ENCODE data around the gene KCNQ5. TPM values are rescaled to one million over a fixed set of nuclear protein-coding genes. Genes with fewer than 3 reads are reported as not detected.

KCNQ5 gene
- total RNA-seq, 2 experiments from 2014 or later = 2.6 to 3.9 TPM

GRCh38 chr6:72622094-72622940 is 453 bp downstream of the KCNQ5 start:
- peak overlapping the region; percentile 82 for H3K4me3 Mint-ChIP-seq
- no peaks in the 10 kb centered on the region for H3K9me3 Mint-ChIP-seq
- no peaks in the 10 kb centered on the region for H3K36me3 Mint-ChIP-seq (ENCODE audit: low read depth)
- peaks cover 33% of the 10 kb centered on the region for H3K27me3 Mint-ChIP-seq
- CTCF ChIA-PET = interaction anchor here (0.6 to 3.4 kb wide), 5 partner anchors 11 to 667 kb away, joined by 3 to 10 read pairs (median 4); no protein-coding TSS in a partner anchor
- H3K4me1 Mint-ChIP-seq = peaks cover 45% of the 10 kb centered on the region
- POLR2A ChIA-PET = no interaction called here
- peak; percentile 39 for DNase-seq
- H3K27ac Mint-ChIP-seq = peak overlapping the region; percentile 86

- Mint-ChIP-seq H3K36me3 (ENCODE audit: low read depth) (no peaks in the 10 kb centered on the region), H3K4me3 (peak overlapping the region; percentile 82), H3K27me3 (peaks cover 30% of the 10 kb centered on the region), H3K9me3 (no peaks in the 10 kb centered on the region), H3K27ac (no peak overlapping the region), H3K4me1 (peaks cover 45% of the 10 kb centered on the region)
- ChIA-PET POLR2A (no interaction called here), CTCF (interaction anchor here (0.5 kb wide), 1 partner anchor 1323 kb away, joined by 3 read pairs; no protein-coding TSS in a partner anchor)
- no peak for DNase-seq
Measured at GRCh38 chr6:72623808-72624207, 1.9 kb downstream of the KCNQ5 start.

- ChIA-PET CTCF (interaction anchor here (0.6 kb wide), 1 partner anchor 952 kb away, joined by 3 read pairs; no protein-coding TSS in a partner anchor), POLR2A (no interaction called here)
- no peak for DNase-seq
- H3K36me3 Mint-ChIP-seq (ENCODE audit: low read depth) = no peaks in the 10 kb centered on the region
- H3K4me1 Mint-ChIP-seq = peaks cover 41% of the 10 kb centered on the region
- no peaks in the 10 kb centered on the region for H3K9me3 Mint-ChIP-seq
- H3K27ac Mint-ChIP-seq = no peak overlapping the region
- H3K4me3 Mint-ChIP-seq = no peak overlapping the region
- H3K27me3 Mint-ChIP-seq = peaks cover 31% of the 10 kb centered on the region
Measured at GRCh38 chr6:72624557-72625160, 2.8 kb downstream of the KCNQ5 start.

GRCh38 chr6:72626126-72626525 is 4.3 kb downstream of the KCNQ5 start:
- H3K9me3 Mint-ChIP-seq = no peaks in the 10 kb centered on the region

GRCh38 chr6:72627539-72627938 is 5.7 kb downstream of the KCNQ5 start:
- Mint-ChIP-seq H3K27me3 (peaks cover 15% of the 10 kb centered on the region), H3K4me1 (peaks cover 25% of the 10 kb centered on the region), H3K27ac (no peak overlapping the region), H3K36me3 (ENCODE audit: low read depth) (no peaks in the 10 kb centered on the region), H3K4me3 (no peak overlapping the region), H3K9me3 (no peaks in the 10 kb centered on the region)
- ChIA-PET CTCF (interaction anchor here (1.4 to 1.9 kb wide), 2 partner anchors 11 to 503 kb away, joined by 4 to 6 read pairs; no protein-coding TSS in a partner anchor), POLR2A (no interaction called here)
- DNase-seq = no peak

More at GRCh38 chr6:72626126-72626525, 4.3 kb downstream of the KCNQ5 start:
- POLR2A ChIA-PET = no interaction called here
- Mint-ChIP-seq H3K27ac (no peak overlapping the region), H3K4me1 (peaks cover 26% of the 10 kb centered on the region), H3K27me3 (peaks cover 16% of the 10 kb centered on the region), H3K36me3 (ENCODE audit: low read depth) (no peaks in the 10 kb centered on the region), H3K4me3 (no peak overlapping the region)
- no peak for DNase-seq
- CTCF ChIA-PET = no interaction called here

GRCh38 chr6:72631480-72631879 is 9.6 kb downstream of the KCNQ5 start:
- Mint-ChIP-seq H3K27ac (no peak overlapping the region), H3K4me1 (no peaks in the 10 kb centered on the region), H3K36me3 (ENCODE audit: low read depth) (no peaks in the 10 kb centered on the region), H3K27me3 (peaks cover 3% of the 10 kb centered on the region), H3K4me3 (no peak overlapping the region), H3K9me3 (no peaks in the 10 kb centered on the region)
- DNase-seq = no peak
- POLR2A ChIA-PET = interaction anchor here (0.7 kb wide), 1 partner anchor 1066 kb away, joined by 9 read pairs; no protein-coding TSS in a partner anchor
- CTCF ChIA-PET = interaction anchor here (2.1 kb wide), 1 partner anchor 11 kb away, joined by 6 read pairs; no protein-coding TSS in a partner anchor

- Mint-ChIP-seq H3K36me3 (ENCODE audit: low read depth) (peaks cover 2% of the 10 kb centered on the region), H3K4me3 (no peak overlapping the region), H3K4me1 (no peaks in the 10 kb centered on the region), H3K9me3 (no peaks in the 10 kb centered on the region), H3K27ac (no peak overlapping the region), H3K27me3 (peaks cover 3% of the 10 kb centered on the region)
- ChIA-PET CTCF (no interaction called here), POLR2A (no interaction called here)
- DNase-seq = no peak
Measured at GRCh38 chr6:72635636-72636035, 13.8 kb downstream of the KCNQ5 start.

GRCh38 chr6:72636215-72636614 is 14.4 kb downstream of the KCNQ5 start:
- no peak overlapping the region for H3K27ac Mint-ChIP-seq
- ChIA-PET POLR2A (no interaction called here), CTCF (no interaction called here)

GRCh38 chr6:72636786-72637185 is 14.9 kb downstream of the KCNQ5 start:
- no peak overlapping the region for H3K27ac Mint-ChIP-seq
- H3K4me1 Mint-ChIP-seq = no peaks in the 10 kb centered on the region
- H3K36me3 Mint-ChIP-seq (ENCODE audit: low read depth) = peaks cover 2% of the 10 kb centered on the region
- peaks cover 3% of the 10 kb centered on the region for H3K27me3 Mint-ChIP-seq
- CTCF ChIA-PET = no interaction called here
- POLR2A ChIA-PET = no interaction called here
- no peak overlapping the region for H3K4me3 Mint-ChIP-seq
- H3K9me3 Mint-ChIP-seq = no peaks in the 10 kb centered on the region
- no peak for DNase-seq

More at GRCh38 chr6:72636215-72636614, 14.4 kb downstream of the KCNQ5 start:
- Mint-ChIP-seq H3K4me1 (no peaks in the 10 kb centered on the region), H3K27me3 (peaks cover 3% of the 10 kb centered on the region), H3K4me3 (no peak overlapping the region), H3K36me3 (ENCODE audit: low read depth) (peaks cover 2% of the 10 kb centered on the region), H3K9me3 (no peaks in the 10 kb centered on the region)
- DNase-seq = no peak

- CTCF ChIA-PET = no interaction called here
- no peak overlapping the region for H3K4me3 Mint-ChIP-seq
- H3K36me3 Mint-ChIP-seq (ENCODE audit: low read depth) = peaks cover 2% of the 10 kb centered on the region
Measured at GRCh38 chr6:72639920-72640614, 18.2 kb downstream of the KCNQ5 start.

GRCh38 chr6:72640615-72640930 is 18.7 kb downstream of the KCNQ5 start:
- no peak overlapping the region for H3K4me3 Mint-ChIP-seq
- peaks cover 2% of the 10 kb centered on the region for H3K36me3 Mint-ChIP-seq (ENCODE audit: low read depth)
- H3K4me1 Mint-ChIP-seq = no peaks in the 10 kb centered on the region
- ChIA-PET CTCF (interaction anchor here (0.6 kb wide), 1 partner anchor 690 kb away, joined by 6 read pairs; no protein-coding TSS in a partner anchor), POLR2A (no interaction called here)
- H3K27ac Mint-ChIP-seq = no peak overlapping the region
- no peaks in the 10 kb centered on the region for H3K9me3 Mint-ChIP-seq
- no peak for DNase-seq
- H3K27me3 Mint-ChIP-seq = peaks cover 3% of the 10 kb centered on the region

More at GRCh38 chr6:72639920-72640614, 18.2 kb downstream of the KCNQ5 start:
- POLR2A ChIA-PET = no interaction called here
- DNase-seq = no peak
- Mint-ChIP-seq H3K9me3 (no peaks in the 10 kb centered on the region), H3K4me1 (no peaks in the 10 kb centered on the region), H3K27me3 (peaks cover 3% of the 10 kb centered on the region), H3K27ac (no peak overlapping the region)

- H3K27me3 Mint-ChIP-seq = peaks cover 3% of the 10 kb centered on the region
- no peak overlapping the region for H3K27ac Mint-ChIP-seq
- ChIA-PET POLR2A (no interaction called here), CTCF (interaction anchor here (1.3 kb wide), 1 partner anchor 8 kb away, joined by 3 read pairs; no protein-coding TSS in a partner anchor)
- H3K4me3 Mint-ChIP-seq = no peak overlapping the region
- H3K36me3 Mint-ChIP-seq (ENCODE audit: low read depth) = peaks cover 2% of the 10 kb centered on the region
- H3K9me3 Mint-ChIP-seq = no peaks in the 10 kb centered on the region
- H3K4me1 Mint-ChIP-seq = no peaks in the 10 kb centered on the region
- no peak for DNase-seq
Measured at GRCh38 chr6:72642435-72642834, 20.6 kb downstream of the KCNQ5 start.

GRCh38 chr6:72643214-72643613 is 21.4 kb downstream of the KCNQ5 start:
- no peak overlapping the region for H3K4me3 Mint-ChIP-seq
- H3K36me3 Mint-ChIP-seq (ENCODE audit: low read depth) = peaks cover 2% of the 10 kb centered on the region
- CTCF ChIA-PET = interaction anchor here (1.3 kb wide), 1 partner anchor 9 kb away, joined by 3 read pairs; no protein-coding TSS in a partner anchor
- no peak overlapping the region for H3K27ac Mint-ChIP-seq
- peaks cover 3% of the 10 kb centered on the region for H3K27me3 Mint-ChIP-seq
- no peaks in the 10 kb centered on the region for H3K4me1 Mint-ChIP-seq
- POLR2A ChIA-PET = no interaction called here
- DNase-seq = no peak
- H3K9me3 Mint-ChIP-seq = no peaks in the 10 kb centered on the region
